ENCODE data around the gene LRRC38.

The LRRC38 gene

GRCh38 chr1:13543451-13544220, 29.8 kb upstream of the LRRC38 start:
- no peak overlapping the region for H3K4me3 ChIP-seq (replicated peaks; ENCODE audit: low read depth, low read length)
- peak; percentile 41 for TF ChIP-seq CTCF (IDR thresholded peaks at IDR 0.05; ENCODE audit: insufficient read depth, low read length, poor library complexity, severe bottlenecking)
- no peak for DNase-seq (ENCODE audit: extremely low read depth, insufficient read length)
- no peaks in the 10 kb centered on the region for H3K36me3 ChIP-seq (ENCODE audit: control insufficient read depth, insufficient read depth, low read length)
- H3K27me3 ChIP-seq (replicated peaks; ENCODE audit: control insufficient read depth, insufficient read depth, low read length) = no peaks in the 10 kb centered on the region; the same call in 1 of the 2 replicates

- Histone ChIP-seq H3K36me3 (ENCODE audit: control insufficient read depth, insufficient read depth, low read length) (no peaks in the 10 kb centered on the region), H3K4me3 (replicated peaks; ENCODE audit: low read depth, low read length) (no peak overlapping the region), H3K27me3 (replicated peaks; ENCODE audit: control insufficient read depth, insufficient read depth, low read length) (no peaks in the 10 kb centered on the region; the same call in 1 of the 2 replicates)
- DNase-seq (ENCODE audit: extremely low read depth, insufficient read length) = no peak
- no peak for TF ChIP-seq CTCF (IDR thresholded peaks at IDR 0.05; ENCODE audit: insufficient read depth, low read length, poor library complexity, severe bottlenecking)
Measured at GRCh38 chr1:13541435-13542215, 27.8 kb upstream of the LRRC38 start.

- Histone ChIP-seq H3K27me3 (replicated peaks; ENCODE audit: control insufficient read depth, insufficient read depth, low read length) (no peaks in the 10 kb centered on the region; the same call in 1 of the 2 replicates), H3K4me3 (replicated peaks; ENCODE audit: low read depth, low read length) (no peak overlapping the region), H3K36me3 (ENCODE audit: control insufficient read depth, insufficient read depth, low read length) (no peaks in the 10 kb centered on the region)
- TF ChIP-seq CTCF (IDR thresholded peaks at IDR 0.05; ENCODE audit: insufficient read depth, low read length, poor library complexity, severe bottlenecking) = no peak
- DNase-seq (ENCODE audit: extremely low read depth, insufficient read length) = no peak
Measured at GRCh38 chr1:13540866-13541265, 27.1 kb upstream of the LRRC38 start.

- no peak for TF ChIP-seq CTCF (IDR thresholded peaks at IDR 0.05; ENCODE audit: insufficient read depth, low read length, poor library complexity, severe bottlenecking)
- no peak overlapping the region for H3K4me3 ChIP-seq (replicated peaks; ENCODE audit: low read depth, low read length)
- no peaks in the 10 kb centered on the region for H3K36me3 ChIP-seq (ENCODE audit: control insufficient read depth, insufficient read depth, low read length)
- DNase-seq (ENCODE audit: extremely low read depth, insufficient read length) = no peak
- no peaks in the 10 kb centered on the region; the same call in 1 of the 2 replicates for H3K27me3 ChIP-seq (replicated peaks; ENCODE audit: control insufficient read depth, insufficient read depth, low read length)
Measured at GRCh38 chr1:13539683-13540082, 25.9 kb upstream of the LRRC38 start.

GRCh38 chr1:13538832-13539231, 25.0 kb upstream of the LRRC38 start:
- TF ChIP-seq CTCF (IDR thresholded peaks at IDR 0.05; ENCODE audit: insufficient read depth, low read length, poor library complexity, severe bottlenecking) = no peak
- no peak for DNase-seq (ENCODE audit: extremely low read depth, insufficient read length)
- H3K4me3 ChIP-seq (replicated peaks; ENCODE audit: low read depth, low read length) = no peak overlapping the region
- H3K27me3 ChIP-seq (replicated peaks; ENCODE audit: control insufficient read depth, insufficient read depth, low read length) = no peaks in the 10 kb centered on the region; the same call in 1 of the 2 replicates
- no peaks in the 10 kb centered on the region for H3K36me3 ChIP-seq (ENCODE audit: control insufficient read depth, insufficient read depth, low read length)

Measured in GM06990 (cell line).